HG03039 (cell line): ENCODE measurements around the gene KCTD5.
"Not testable (repeated sequence)": the region's sequence is repeated elsewhere in the genome, so short reads cannot be mapped to it uniquely, and the experiment has no call there.

ENCODE experiments used
- ATAC-seq: cut with Tn5 transposase; IDR thresholded peaks from one replicate; pipeline ENCODE4 v1.9.1; 2021; ENCODE audit warnings: mild to moderate bottlenecking, moderate library complexity; ENCODE audit not compliant: unreplicated experiment

KCTD5 gene

GRCh38 chr16:2682209-2683021 is at the start of gene KCTD5:
TSS of gene KCTD5 (plus strand) at chr16:2682523. CDS start at chr16:2682549, 26 bp downstream.
- peak; percentile 53 for ATAC-seq

GRCh38 chr16:2639071-2639721 is 43.1 kb upstream of the KCTD5 start:
- ATAC-seq: not testable (repeated sequence)

- not testable (repeated sequence) for ATAC-seq
Measured at GRCh38 chr16:2639722-2640072, 42.6 kb upstream of the KCTD5 start.

- ATAC-seq: not testable (repeated sequence)
Measured at GRCh38 chr16:2642561-2642960, 39.8 kb upstream of the KCTD5 start.

GRCh38 chr16:2644754-2645453 is 37.4 kb upstream of the KCTD5 start:
- ATAC-seq: not testable (repeated sequence)

GRCh38 chr16:2651268-2651871 is 31.0 kb upstream of the KCTD5 start:
- ATAC-seq: not testable (repeated sequence)

GRCh38 chr16:2653915-2654314 is 28.4 kb upstream of the KCTD5 start:
- ATAC-seq: not testable (repeated sequence)

- ATAC-seq: not testable (repeated sequence)
Measured at GRCh38 chr16:2654949-2655348, 27.4 kb upstream of the KCTD5 start.

- ATAC-seq: no peak
Measured at GRCh38 chr16:2656985-2657384, 25.3 kb upstream of the KCTD5 start.

GRCh38 chr16:2657803-2658202 is 24.5 kb upstream of the KCTD5 start:
- not testable (repeated sequence) for ATAC-seq

GRCh38 chr16:2659560-2659959 is 22.8 kb upstream of the KCTD5 start:
- not testable (repeated sequence) for ATAC-seq

GRCh38 chr16:2660014-2660662 is 22.2 kb upstream of the KCTD5 start:
- not testable (repeated sequence) for ATAC-seq

GRCh38 chr16:2660755-2661373 is 21.5 kb upstream of the KCTD5 start:
- ATAC-seq: not testable (repeated sequence)

GRCh38 chr16:2663553-2664546 is 18.5 kb upstream of the KCTD5 start:
- ATAC-seq: no peak

GRCh38 chr16:2664574-2664982 is 17.7 kb upstream of the KCTD5 start:
- no peak for ATAC-seq

GRCh38 chr16:2666671-2667070 is 15.7 kb upstream of the KCTD5 start:
- not testable (repeated sequence) for ATAC-seq

- not testable (repeated sequence) for ATAC-seq
Measured at GRCh38 chr16:2669587-2669986, 12.7 kb upstream of the KCTD5 start.

GRCh38 chr16:2670017-2670416 is 12.3 kb upstream of the KCTD5 start:
- not testable (repeated sequence) for ATAC-seq

GRCh38 chr16:2671193-2671592 is 11.1 kb upstream of the KCTD5 start:
- ATAC-seq: not testable (repeated sequence)
